Hippocampal formation (tissue), 2 donors: ENCODE measurements around the gene TSPAN32.
"Not testable (repeated sequence)": the region's sequence is repeated elsewhere in the genome, so short reads cannot be mapped to it uniquely, and the experiment has no call there.

Experiments
- DNase-seq, 2 donors: peaks; one replicate each; lab custom pipeline; 2025; lab: John Stamatoyannopoulos, UW

The TSPAN32 gene

DNA sequence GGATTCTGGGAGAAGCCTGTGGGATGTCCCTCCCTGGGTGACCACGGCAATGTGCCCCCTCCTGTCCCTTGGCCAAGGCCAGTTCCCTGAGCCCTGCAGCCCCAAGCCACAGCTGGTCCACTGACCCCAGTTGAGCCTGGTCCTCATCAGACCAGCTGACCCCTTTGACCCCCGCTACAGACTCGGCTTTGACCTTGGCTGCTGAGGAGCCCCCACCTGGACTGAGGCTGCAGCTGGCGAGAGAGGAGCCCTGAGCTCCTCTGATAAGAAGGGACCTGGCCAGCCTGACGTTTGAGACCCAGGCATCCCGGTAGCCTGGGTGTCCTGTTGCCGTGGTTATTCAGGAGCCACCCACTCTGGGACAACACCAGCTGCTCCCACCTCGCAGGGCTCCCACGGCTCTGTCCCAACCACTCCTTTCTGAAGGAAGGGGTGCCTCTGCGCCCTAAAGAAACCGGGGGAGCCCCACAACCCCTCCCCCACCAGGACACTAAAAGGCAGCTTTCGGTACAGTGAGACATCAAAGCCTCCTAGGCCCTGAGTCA, 34.4 kb upstream of the TSPAN32 start:
- DNase-seq: no peak

- no peak for DNase-seq
These were observed 33.7 kb upstream of the TSPAN32 start for GRCh38 chr11:2267851-2268728.

DNA sequence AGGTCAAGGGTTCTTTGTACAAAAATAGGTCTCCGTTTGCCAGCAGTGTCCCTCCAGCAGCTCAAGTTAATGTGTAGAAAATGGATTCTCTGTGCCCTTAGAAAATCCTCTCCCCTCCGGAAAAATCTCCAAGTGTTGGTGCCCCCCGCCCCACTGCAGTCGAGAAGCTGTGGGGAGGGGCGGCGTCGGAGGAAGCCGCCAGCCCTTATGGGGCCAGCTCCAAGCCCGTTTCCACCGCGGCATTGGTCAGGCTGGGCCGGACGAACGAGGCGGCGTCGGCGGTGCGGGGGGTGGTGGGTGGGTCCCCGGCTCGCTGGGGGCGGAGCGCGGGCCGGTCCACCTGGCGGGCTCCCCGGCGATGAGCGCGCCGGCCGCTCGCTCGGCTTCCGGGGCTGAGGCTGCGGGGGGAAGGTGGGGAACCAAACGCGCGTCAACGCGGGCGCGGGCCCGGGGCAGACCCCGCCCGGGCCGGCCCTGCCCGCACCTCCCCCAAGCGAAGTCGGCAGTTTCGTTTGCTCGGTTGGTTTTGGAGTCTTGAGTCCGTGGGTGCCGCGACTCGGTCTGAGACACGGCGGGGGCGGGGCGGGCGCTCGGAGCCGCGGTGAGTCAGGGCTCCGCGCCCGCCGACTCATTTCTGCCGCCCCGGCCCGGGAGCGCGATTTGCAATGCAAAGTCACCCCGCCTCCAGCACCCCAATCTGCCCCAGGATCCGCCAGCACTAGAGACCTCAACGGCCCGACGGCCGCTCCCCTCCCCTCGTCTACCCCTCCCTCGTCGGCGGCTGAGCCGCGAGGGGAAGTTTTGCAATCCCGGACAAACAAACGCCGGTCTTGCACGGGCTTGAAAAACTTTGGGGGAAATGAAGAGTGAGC, 32.8 kb upstream of the TSPAN32 start:
- peak; percentile 0 to 18 for DNase-seq

- no peak for DNase-seq
These were observed 32.1 kb upstream of the TSPAN32 start for GRCh38 chr11:2269601-2270321.

GRCh38 chr11:2270322-2271076, 31.3 kb upstream of the TSPAN32 start, which contains the start of gene ASCL2:
TSS of gene ASCL2 (minus strand) at chr11:2270588. CDS start at chr11:2270332, 256 bp downstream.
- no peak for DNase-seq

DNA sequence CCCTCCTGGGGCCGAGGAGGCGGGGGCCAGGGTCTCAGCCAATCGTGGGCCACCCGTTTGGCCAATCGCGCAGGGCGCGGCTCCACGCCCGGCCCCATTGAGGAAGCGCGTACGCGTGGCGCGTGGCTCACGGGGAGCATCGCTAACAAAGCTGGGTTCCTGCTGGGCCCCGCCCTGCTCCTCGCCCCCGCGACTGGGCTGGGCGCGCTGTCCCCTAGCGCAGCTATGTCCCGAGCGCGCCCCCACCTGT, 30.8 kb upstream of the TSPAN32 start:
- DNase-seq: no peak

- DNase-seq: no peak
These were observed 30.2 kb upstream of the TSPAN32 start for GRCh38 chr11:2271327-2272227.

- no peak for DNase-seq
These were observed 29.4 kb upstream of the TSPAN32 start for GRCh38 chr11:2272228-2272945.

DNA sequence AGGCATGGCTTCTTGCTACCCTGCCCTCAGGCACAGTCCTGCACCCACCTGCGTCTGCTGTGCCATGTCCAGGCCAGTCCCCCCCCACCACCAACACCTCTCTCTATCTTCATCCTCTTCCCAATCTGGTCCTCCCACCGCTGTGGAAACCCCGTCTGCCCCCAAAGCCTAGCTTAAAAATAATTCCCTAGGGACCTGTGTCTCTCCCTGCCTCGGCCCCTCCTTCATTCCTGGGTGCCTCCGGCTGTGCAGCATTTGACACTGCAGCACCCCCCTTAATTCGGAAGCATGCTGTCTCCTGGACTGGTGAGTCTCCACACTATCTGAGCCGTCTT, 28.9 kb upstream of the TSPAN32 start:
- no peak for DNase-seq

GRCh38 chr11:2273311-2273710, 28.5 kb upstream of the TSPAN32 start:
- DNase-seq: no peak

DNA sequence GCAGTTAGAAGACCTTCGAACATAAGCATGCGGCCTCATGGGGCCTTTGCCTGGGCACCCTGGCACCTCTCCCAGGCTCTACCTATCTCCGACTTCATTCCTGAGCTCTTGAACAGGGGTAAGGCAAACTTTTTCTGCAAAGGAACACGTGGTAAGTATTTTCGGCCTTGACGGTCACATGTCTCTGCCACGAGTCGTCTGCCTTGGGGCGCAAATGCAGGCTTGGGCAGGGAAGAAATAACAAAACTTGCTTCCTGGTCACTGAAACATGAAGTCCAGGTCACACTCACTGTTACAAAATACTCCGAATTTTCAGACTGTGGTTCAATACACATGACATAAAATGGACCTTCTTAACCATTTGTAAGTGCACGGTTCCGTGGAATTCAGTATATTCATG, 28.0 kb upstream of the TSPAN32 start:
- no peak for DNase-seq

DNA sequence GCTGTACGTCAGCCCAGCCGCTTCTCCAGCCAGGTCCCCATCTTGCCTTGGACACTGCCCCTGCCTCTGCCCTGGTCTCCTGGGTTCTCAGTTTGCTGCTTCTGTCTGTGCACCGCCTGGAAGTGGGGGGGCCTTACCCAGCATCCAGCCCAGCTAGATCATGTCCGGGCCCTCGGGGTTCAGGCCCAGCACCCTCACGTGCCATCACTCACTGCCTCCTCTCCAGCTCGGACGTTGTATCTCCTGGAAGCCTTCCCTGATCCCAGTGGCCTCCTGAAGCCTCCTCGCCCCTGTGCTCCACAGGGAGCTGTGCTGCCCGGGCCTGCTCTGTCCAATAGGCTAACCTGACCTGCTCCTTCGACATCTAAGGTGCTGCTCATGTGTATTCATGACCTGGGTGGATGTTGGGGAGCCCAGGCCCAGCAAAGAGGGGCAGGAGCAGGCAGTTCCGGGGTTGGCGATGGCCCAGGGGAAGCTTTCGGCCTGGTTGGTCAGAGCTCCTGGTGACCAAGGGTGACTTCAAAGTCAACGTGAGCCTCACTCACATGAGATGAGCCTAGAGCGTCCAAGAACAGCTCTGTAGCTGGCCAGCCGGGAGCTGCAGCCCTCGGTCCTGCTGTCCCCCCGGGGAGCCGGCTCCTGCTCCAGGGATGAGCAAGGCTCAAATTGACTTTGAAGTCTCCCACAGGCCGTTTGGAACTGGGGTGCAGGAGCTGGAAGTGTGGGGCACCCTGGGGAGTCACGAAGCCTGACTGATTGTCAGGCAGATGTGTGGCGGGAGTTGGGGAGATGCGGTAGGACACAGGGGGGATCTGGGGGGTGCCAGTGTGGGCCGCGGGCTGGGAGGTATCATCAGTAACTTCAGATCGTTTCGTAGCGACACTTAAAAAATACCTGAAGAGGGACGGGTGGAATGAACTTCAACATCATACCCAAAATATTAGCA, 26.2 kb upstream of the TSPAN32 start:
- DNase-seq: no peak

DNA sequence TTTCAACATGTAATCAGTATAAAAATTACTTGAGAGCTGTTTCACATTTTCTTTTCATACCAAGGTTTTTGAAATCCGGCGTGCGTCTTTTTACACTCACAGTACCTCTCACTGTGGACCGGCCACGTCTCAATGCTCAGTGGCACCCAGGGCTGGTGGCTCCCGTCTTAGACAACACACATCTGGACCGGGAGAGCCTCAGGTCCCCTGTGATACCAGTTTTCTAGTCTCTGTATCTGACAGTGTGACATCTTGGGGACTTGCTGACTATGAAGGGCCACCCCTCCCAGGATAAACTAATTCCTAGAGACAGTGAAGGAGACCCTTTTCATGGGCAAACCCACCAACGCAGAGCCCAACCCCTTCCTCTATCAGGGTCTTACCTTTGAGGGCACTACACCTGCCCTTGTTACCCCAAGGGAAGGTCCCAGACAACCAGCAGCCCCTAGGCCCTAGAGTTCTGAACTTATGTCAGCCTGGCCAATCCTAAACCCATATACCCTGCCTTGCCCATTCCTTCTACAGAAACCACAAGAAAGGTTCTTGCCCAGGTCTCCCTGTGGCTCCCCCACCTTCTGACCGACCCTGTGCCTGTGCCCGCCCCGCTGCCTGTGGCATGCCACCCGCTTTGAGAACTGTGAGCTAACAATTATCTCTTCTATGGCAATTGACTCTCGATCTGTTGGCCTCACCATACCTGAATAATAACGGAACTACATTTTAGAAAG, 25.4 kb upstream of the TSPAN32 start:
- no peak for DNase-seq

- DNase-seq: no peak
These were observed 24.8 kb upstream of the TSPAN32 start for GRCh38 chr11:2277008-2277346.

GRCh38 chr11:2277933-2278523, 23.8 kb upstream of the TSPAN32 start:
- no peak for DNase-seq

DNA sequence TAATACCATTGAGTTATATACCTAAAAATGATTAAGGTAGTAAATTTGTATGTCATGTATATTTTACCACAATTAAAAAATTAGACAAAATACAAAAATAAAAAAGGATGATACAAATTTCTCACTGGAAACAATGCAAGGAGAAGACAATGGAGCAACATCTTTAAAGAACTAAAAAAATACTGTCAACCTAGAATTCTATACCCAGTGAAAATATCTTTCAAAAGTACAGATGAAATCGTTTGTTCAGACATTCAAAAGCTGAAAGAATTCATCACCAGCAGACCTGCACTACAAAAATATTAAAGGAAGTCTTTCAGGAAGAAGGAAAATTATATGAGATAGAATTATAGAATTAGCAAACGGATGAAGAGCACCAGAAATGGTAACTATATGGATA, 21.6 kb upstream of the TSPAN32 start:
- DNase-seq: no peak

DNA sequence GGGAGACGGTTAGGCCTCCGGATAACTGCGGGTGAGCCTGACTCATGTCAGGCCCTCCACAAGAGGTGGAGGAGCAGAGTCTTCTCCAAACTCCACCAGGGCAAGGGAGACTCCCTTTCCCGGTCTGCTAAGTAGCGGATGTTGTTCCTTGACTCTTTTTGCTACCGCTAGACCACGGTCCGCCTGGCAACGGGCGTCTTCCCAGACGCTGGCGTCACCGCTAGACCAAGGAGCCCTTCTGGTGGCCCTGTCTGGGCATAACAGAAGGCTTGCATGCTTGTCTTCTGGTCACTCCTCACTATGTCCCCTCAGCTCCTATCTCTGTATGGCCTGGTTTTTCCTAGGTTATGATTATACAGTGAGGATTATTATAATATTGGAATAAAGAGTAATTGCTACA, 15.5 kb upstream of the TSPAN32 start:
- not testable (repeated sequence) for DNase-seq

DNA sequence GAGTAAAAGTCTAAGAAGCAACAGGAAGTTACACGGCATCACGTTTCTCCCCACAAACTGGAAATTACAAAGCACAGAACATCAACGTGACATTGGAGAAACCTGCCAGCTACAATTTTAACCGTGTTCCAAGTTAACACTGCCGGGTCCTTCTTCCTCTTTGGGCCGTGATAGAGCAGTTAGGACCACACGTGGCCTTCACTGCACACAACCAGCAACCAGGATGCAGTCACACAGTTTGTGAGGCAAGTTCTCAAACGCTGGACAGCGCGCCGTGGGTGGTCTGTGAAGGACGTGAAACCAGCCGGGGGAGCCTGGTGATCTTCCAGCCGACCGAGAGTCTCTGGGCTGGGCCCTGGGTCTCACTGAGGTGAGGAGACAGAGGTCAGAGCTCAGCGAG, 14.7 kb upstream of the TSPAN32 start:
- DNase-seq: no peak
